ENCODE measurements around the gene PIGA. TPM values are rescaled to one million over a fixed set of nuclear protein-coding genes. Genes with fewer than 3 reads are reported as not detected.

Gene PIGA, protein sequence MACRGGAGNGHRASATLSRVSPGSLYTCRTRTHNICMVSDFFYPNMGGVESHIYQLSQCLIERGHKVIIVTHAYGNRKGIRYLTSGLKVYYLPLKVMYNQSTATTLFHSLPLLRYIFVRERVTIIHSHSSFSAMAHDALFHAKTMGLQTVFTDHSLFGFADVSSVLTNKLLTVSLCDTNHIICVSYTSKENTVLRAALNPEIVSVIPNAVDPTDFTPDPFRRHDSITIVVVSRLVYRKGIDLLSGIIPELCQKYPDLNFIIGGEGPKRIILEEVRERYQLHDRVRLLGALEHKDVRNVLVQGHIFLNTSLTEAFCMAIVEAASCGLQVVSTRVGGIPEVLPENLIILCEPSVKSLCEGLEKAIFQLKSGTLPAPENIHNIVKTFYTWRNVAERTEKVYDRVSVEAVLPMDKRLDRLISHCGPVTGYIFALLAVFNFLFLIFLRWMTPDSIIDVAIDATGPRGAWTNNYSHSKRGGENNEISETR
- 45.0 and 67.0 TPM in 2 replicates for total RNA-seq

- H3K36me3 ChIP-seq (ENCODE audit: control insufficient read depth, insufficient read depth, low read length) = peaks cover 3% of the 10 kb centered on the region
- peak within 1 kb of the TSS; percentile 78 for H3K4me3 ChIP-seq (ENCODE audit: low read depth, low read length)
- DNase-seq (ENCODE audit: low read depth) (peak; percentile 87), FAIRE-seq (no peak)
- TF ChIP-seq, protein P1, sequence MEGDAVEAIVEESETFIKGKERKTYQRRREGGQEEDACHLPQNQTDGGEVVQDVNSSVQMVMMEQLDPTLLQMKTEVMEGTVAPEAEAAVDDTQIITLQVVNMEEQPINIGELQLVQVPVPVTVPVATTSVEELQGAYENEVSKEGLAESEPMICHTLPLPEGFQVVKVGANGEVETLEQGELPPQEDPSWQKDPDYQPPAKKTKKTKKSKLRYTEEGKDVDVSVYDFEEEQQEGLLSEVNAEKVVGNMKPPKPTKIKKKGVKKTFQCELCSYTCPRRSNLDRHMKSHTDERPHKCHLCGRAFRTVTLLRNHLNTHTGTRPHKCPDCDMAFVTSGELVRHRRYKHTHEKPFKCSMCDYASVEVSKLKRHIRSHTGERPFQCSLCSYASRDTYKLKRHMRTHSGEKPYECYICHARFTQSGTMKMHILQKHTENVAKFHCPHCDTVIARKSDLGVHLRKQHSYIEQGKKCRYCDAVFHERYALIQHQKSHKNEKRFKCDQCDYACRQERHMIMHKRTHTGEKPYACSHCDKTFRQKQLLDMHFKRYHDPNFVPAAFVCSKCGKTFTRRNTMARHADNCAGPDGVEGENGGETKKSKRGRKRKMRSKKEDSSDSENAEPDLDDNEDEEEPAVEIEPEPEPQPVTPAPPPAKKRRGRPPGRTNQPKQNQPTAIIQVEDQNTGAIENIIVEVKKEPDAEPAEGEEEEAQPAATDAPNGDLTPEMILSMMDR (IDR thresholded peaks at IDR 0.05; ENCODE audit: insufficient read depth, low read length, severe bottlenecking) = no peak
- no peaks in the 10 kb centered on the region for H3K27me3 ChIP-seq (ENCODE audit: control insufficient read depth, insufficient read depth, low read length)
Observed at GRCh38 chrX:15335135-15336022, at the start of gene PIGA. Gene PIGA, minus strand, starts transcription at chrX:15335523. Its CDS starts 3,593 bp downstream, at chrX:15331930.

- TF ChIP-seq, protein P1 (IDR thresholded peaks at IDR 0.05; ENCODE audit: insufficient read depth, low read length, severe bottlenecking) = no peak
- no peaks in the 10 kb centered on the region for H3K36me3 ChIP-seq (ENCODE audit: control insufficient read depth, insufficient read depth, low read length)
- DNase-seq (ENCODE audit: low read depth) (no peak), FAIRE-seq (no peak)
- H3K27me3 ChIP-seq (ENCODE audit: control insufficient read depth, insufficient read depth, low read length) = no peaks in the 10 kb centered on the region
- no peak within 1 kb of the TSS for H3K4me3 ChIP-seq (ENCODE audit: low read depth, low read length)
Observed at GRCh38 chrX:15384304-15384703, 49.0 kb upstream of the PIGA start, which contains the start of gene VEGFD. Gene VEGFD, minus strand, starts transcription at chrX:15384413. Its CDS starts 467 bp downstream, at chrX:15383946.

- Histone ChIP-seq H3K36me3 (ENCODE audit: control insufficient read depth, insufficient read depth, low read length) (no peaks in the 10 kb centered on the region), H3K27me3 (ENCODE audit: control insufficient read depth, insufficient read depth, low read length) (no peaks in the 10 kb centered on the region), H3K4me3 (ENCODE audit: low read depth, low read length) (no peak overlapping the region)
- no peak for FAIRE-seq
- TF ChIP-seq, protein P1 (IDR thresholded peaks at IDR 0.05; ENCODE audit: insufficient read depth, low read length, severe bottlenecking) = no peak
- no peak for DNase-seq (ENCODE audit: low read depth)
Observed at GRCh38 chrX:15382813-15383212, 47.5 kb upstream of the PIGA start.

GRCh38 chrX:15376956-15377355 is 41.6 kb upstream of the PIGA start:
- FAIRE-seq (no peak), DNase-seq (ENCODE audit: low read depth) (no peak)
- Histone ChIP-seq H3K36me3 (ENCODE audit: control insufficient read depth, insufficient read depth, low read length) (no peaks in the 10 kb centered on the region), H3K4me3 (ENCODE audit: low read depth, low read length) (no peak overlapping the region), H3K27me3 (ENCODE audit: control insufficient read depth, insufficient read depth, low read length) (no peaks in the 10 kb centered on the region)
- TF ChIP-seq, protein P1 (IDR thresholded peaks at IDR 0.05; ENCODE audit: insufficient read depth, low read length, severe bottlenecking) = no peak

- TF ChIP-seq, protein P1 (IDR thresholded peaks at IDR 0.05; ENCODE audit: insufficient read depth, low read length, severe bottlenecking) = no peak
- no peak for FAIRE-seq
Observed at GRCh38 chrX:15373976-15374375, 38.7 kb upstream of the PIGA start.

More at GRCh38 chrX:15373976-15374375, 38.7 kb upstream of the PIGA start:
- Histone ChIP-seq H3K4me3 (ENCODE audit: low read depth, low read length) (no peak overlapping the region), H3K27me3 (ENCODE audit: control insufficient read depth, insufficient read depth, low read length) (no peaks in the 10 kb centered on the region), H3K36me3 (ENCODE audit: control insufficient read depth, insufficient read depth, low read length) (no peaks in the 10 kb centered on the region)
- no peak for DNase-seq (ENCODE audit: low read depth)

All from bronchial epithelial cell (primary cell).